DND-41 (cell line): ENCODE measurements around the gene TRA2B.

Experiments
- CTCF ChIP-seq: IDR thresholded peaks from 2 replicates; pipeline ENCODE4 v1.5.1; 2012; ENCODE audit warnings: borderline replicate concordance, low read length, moderate library complexity, mild to moderate bottlenecking; ENCODE audit not compliant: poor library complexity, severe bottlenecking; ENCODE audit errors: extremely low read depth
- EZH2 ChIP-seq: IDR thresholded peaks from 3 replicates; pipeline ENCODE4 v1.6.1; 2012; ENCODE audit warnings: borderline replicate concordance, low read depth, mild to moderate bottlenecking, moderate library complexity, low read length, inconsistent platforms; ENCODE audit not compliant: severe bottlenecking

GRCh38 chr3:185961675-185962232 is 23.9 kb upstream of the TRA2B start:
- no peak for TF ChIP-seq CTCF
- no peak for TF ChIP-seq EZH2
